Left ventricle myocardium inferior (tissue), 1 donor: ENCODE measurements around the gene KCNJ16. TPM values are rescaled to one million over a fixed set of nuclear protein-coding genes. Genes with fewer than 3 reads are reported as not detected.

Experiments
- DNase-seq: peaks from one replicate; pipeline ENCODE4 v3.0.0-alpha.2; 2020
- H3K27ac ChIP-seq: fragments of 200-600 bp; replicated peaks from 2 replicates; pipeline ENCODE4 v1.8.0; 2021
- H3K27me3 ChIP-seq: fragments of 200-600 bp; 2 replicates; pipeline ENCODE4 v1.8.0; 2021; ENCODE audit warnings: low read depth
- H3K36me3 ChIP-seq: fragments of 200-600 bp; 2 replicates; pipeline ENCODE4 v1.8.0; 2021
- H3K4me1 ChIP-seq: fragments of 200-600 bp; 2 replicates; pipeline ENCODE4 v1.8.0; 2021
- H3K4me3 ChIP-seq: fragments of 200-600 bp; 2 replicates; pipeline ENCODE4 v1.8.0; 2021; ENCODE audit warnings: mild to moderate bottlenecking, moderate library complexity
- H3K9me3 ChIP-seq: fragments of 200-600 bp; replicated peaks from 2 replicates; pipeline ENCODE4 v1.8.0; 2021
- CTCF ChIP-seq: fragments of 200-600 bp; IDR thresholded peaks from 2 replicates; pipeline ENCODE4 v1.8.0; 2021; ENCODE audit warnings: antibody characterized with exemption, mild to moderate bottlenecking, borderline replicate concordance
- intact Hi-C: fragments of 100-400 bp; cut with micrococcal nuclease; formaldehyde crosslinking; loops from one replicate; pipeline ENCODE4 v1.11.0; 2022
- total RNA-seq: library from RNA; stranded (reverse); fragmentation: NEBNext Ultra II Directional; extraction: Animal tissue kit (Norgen Biotek cat#: 25700); gene quantifications from one replicate; pipeline ENCODE4 v1.2.1, GENCODE V29; 2021
- donor health status: DM: no; HTN: yes; CAD: no; lungs with severe emphysema.

The KCNJ16 gene
- total RNA-seq, 1 donor from 2014 or later = not detected

GRCh38 chr17:70096861-70097260 is 21.8 kb downstream of the KCNJ16 start:
- no peak overlapping the region for H3K4me3 ChIP-seq
- H3K9me3 ChIP-seq = no peaks in the 10 kb centered on the region
- H3K27me3 ChIP-seq = no peaks in the 10 kb centered on the region
- no peak for DNase-seq
- H3K27ac ChIP-seq = no peak overlapping the region
- intact Hi-C loops = no loop called here
- peaks cover 4% of the 10 kb centered on the region for H3K4me1 ChIP-seq
- no peaks in the 10 kb centered on the region for H3K36me3 ChIP-seq
- no peak for TF ChIP-seq CTCF

- no peak for DNase-seq
- Histone ChIP-seq H3K4me1 (peaks cover 4% of the 10 kb centered on the region), H3K36me3 (no peaks in the 10 kb centered on the region), H3K9me3 (no peaks in the 10 kb centered on the region), H3K4me3 (no peak overlapping the region), H3K27ac (no peak overlapping the region), H3K27me3 (no peaks in the 10 kb centered on the region)
- intact Hi-C loops = no loop called here
- no peak for TF ChIP-seq CTCF
These were observed 23.0 kb downstream of the KCNJ16 start for GRCh38 chr17:70098030-70098429.

GRCh38 chr17:70099294-70099693 is 24.3 kb downstream of the KCNJ16 start:
- Histone ChIP-seq H3K27ac (no peak overlapping the region), H3K9me3 (no peaks in the 10 kb centered on the region), H3K4me1 (peaks cover 4% of the 10 kb centered on the region), H3K4me3 (no peak overlapping the region), H3K27me3 (no peaks in the 10 kb centered on the region), H3K36me3 (no peaks in the 10 kb centered on the region)
- TF ChIP-seq CTCF = no peak
- intact Hi-C loops = no loop called here
- no peak for DNase-seq

GRCh38 chr17:70099884-70100283 is 24.9 kb downstream of the KCNJ16 start:
- no peak for TF ChIP-seq CTCF
- intact Hi-C loops = no loop called here
- Histone ChIP-seq H3K4me1 (peaks cover 4% of the 10 kb centered on the region), H3K9me3 (no peaks in the 10 kb centered on the region), H3K4me3 (no peak overlapping the region), H3K36me3 (no peaks in the 10 kb centered on the region), H3K27ac (no peak overlapping the region), H3K27me3 (no peaks in the 10 kb centered on the region)
- no peak for DNase-seq

- Histone ChIP-seq H3K27me3 (no peaks in the 10 kb centered on the region), H3K27ac (no peak overlapping the region), H3K4me1 (peaks cover 4% of the 10 kb centered on the region), H3K9me3 (no peaks in the 10 kb centered on the region), H3K36me3 (no peaks in the 10 kb centered on the region), H3K4me3 (no peak overlapping the region)
- DNase-seq = no peak
- intact Hi-C loops = no loop called here
- TF ChIP-seq CTCF = peak; percentile 23
These were observed 26.0 kb downstream of the KCNJ16 start for GRCh38 chr17:70100983-70101382.

GRCh38 chr17:70102531-70102930 is 27.5 kb downstream of the KCNJ16 start:
- intact Hi-C loops = no loop called here
- Histone ChIP-seq H3K4me3 (no peak overlapping the region), H3K4me1 (peaks cover 4% of the 10 kb centered on the region), H3K27ac (no peak overlapping the region), H3K36me3 (no peaks in the 10 kb centered on the region), H3K9me3 (no peaks in the 10 kb centered on the region), H3K27me3 (no peaks in the 10 kb centered on the region)
- no peak for DNase-seq
- TF ChIP-seq CTCF = no peak
